BLaER1 (cell line): ENCODE data around the gene PATZ1.

Experiments used
- H3K27ac ChIP-seq: shearing (Covaris generic); formaldehyde crosslinking; 2 replicates; pipeline ENCODE4 v1.8.1; 2022
- H3K27me3 ChIP-seq: shearing (Covaris generic); formaldehyde crosslinking; 2 replicates; pipeline ENCODE4 v1.8.1; 2022
- H3K36me3 ChIP-seq: shearing (Covaris generic); formaldehyde crosslinking; 2 replicates; pipeline ENCODE4 v1.8.1; 2022
- H3K4me1 ChIP-seq: shearing (Covaris generic); formaldehyde crosslinking; 2 replicates; pipeline ENCODE4 v1.8.1; 2022
- H3K4me2 ChIP-seq: shearing (Covaris generic); formaldehyde crosslinking; 2 replicates; pipeline ENCODE4 v1.8.1; 2022
- H3K4me3 ChIP-seq: shearing (Covaris generic); formaldehyde crosslinking; 2 replicates; pipeline ENCODE4 v1.8.1; 2022
- H3K9ac ChIP-seq: shearing (Covaris generic); formaldehyde crosslinking; 2 replicates; pipeline ENCODE4 v1.8.1; 2022
- H3K9me3 ChIP-seq: shearing (Covaris generic); formaldehyde crosslinking; 2 replicates; pipeline ENCODE4 v1.8.1; 2022
- H4K20me1 ChIP-seq: shearing (Covaris generic); formaldehyde crosslinking; 2 replicates; pipeline ENCODE4 v1.8.1; 2022
- Cebpa-rat ChIP-seq: shearing (Covaris generic); IDR thresholded peaks from 2 replicates; pipeline ENCODE4 v1.8.1; 2022

The PATZ1 gene

DNA sequence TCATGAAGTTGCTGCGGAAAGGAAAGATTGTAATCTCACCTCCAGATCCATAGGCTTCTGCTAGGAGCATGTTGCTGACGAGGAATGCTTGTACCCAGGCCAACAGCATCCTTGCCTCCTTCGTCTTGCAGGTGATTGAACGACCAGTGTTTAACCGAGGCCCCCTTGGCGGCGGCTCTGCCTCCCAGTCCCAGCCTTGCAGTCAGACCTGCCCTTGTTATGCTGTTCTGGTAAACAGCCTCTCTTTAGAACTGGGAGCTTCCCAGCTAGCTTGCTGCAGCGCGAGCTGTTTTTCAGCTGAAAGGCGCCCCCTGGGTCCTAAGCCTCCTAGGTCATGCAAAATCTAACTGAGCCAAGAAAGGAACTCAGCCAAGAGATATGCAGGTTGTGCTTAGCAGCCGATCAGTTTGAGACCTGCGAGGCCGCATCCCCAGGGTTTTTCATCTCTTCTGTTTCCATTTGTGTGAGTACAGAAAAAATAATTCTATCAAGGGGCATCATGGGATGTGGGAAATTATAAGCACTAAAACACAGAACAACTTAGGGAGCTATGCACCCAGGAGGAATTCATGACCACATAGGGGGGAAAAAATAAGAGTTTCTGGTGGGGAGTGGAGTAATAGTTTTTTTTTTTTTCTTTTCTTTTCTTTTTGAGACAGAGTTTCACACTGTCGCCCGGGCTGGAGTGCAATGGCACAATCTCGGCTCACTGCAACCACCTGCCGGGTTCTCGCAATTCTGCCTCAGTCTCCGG is 53.7 kb downstream of the PATZ1 start, which contains the start of gene PIK3IP1:
TSS of gene PIK3IP1 (minus strand) at position 253 of the 754 bp plus-strand sequence. CDS start at position 109, 144 bp downstream.
- H3K9ac ChIP-seq: peak within 1 kb of the TSS; percentile 87
- H4K20me1 ChIP-seq: no peaks in the 10 kb centered on the region
- H3K27me3 ChIP-seq: 0 out of 2 replicates have a peak, but pooled peaks cover 4% of the 10 kb centered on the region
- peak within 1 kb of the TSS; percentile 78 for H3K4me3 ChIP-seq
- H3K4me1 ChIP-seq: peaks cover 62% of the 10 kb centered on the region
- peak within 1 kb of the TSS; percentile 100 for H3K4me2 ChIP-seq
- no peak for TF ChIP-seq Cebpa-rat
- H3K36me3 ChIP-seq: no peaks in the 10 kb centered on the region
- H3K9me3 ChIP-seq: no peaks in the 10 kb centered on the region
- H3K27ac ChIP-seq: peak within 1 kb of the TSS; percentile 28; the same call in 1 of the 2 replicates

- 0 out of 2 replicates have a peak, but pooled peaks cover 4% of the 10 kb centered on the region for H3K27me3 ChIP-seq
- H3K27ac ChIP-seq: peak overlapping the region; percentile 87; the same call in 1 of the 2 replicates
- H3K4me2 ChIP-seq: peak overlapping the region; percentile 100
- H3K9me3 ChIP-seq: no peaks in the 10 kb centered on the region
- H3K36me3 ChIP-seq: no peaks in the 10 kb centered on the region
- no peak for TF ChIP-seq Cebpa-rat
- H3K4me3 ChIP-seq: peak overlapping the region; percentile 78
- H3K4me1 ChIP-seq: peaks cover 66% of the 10 kb centered on the region
- H4K20me1 ChIP-seq: no peaks in the 10 kb centered on the region
- H3K9ac ChIP-seq: peak overlapping the region; percentile 87
Measured at GRCh38 chr22:31291481-31292235, 54.5 kb downstream of the PATZ1 start.

DNA sequence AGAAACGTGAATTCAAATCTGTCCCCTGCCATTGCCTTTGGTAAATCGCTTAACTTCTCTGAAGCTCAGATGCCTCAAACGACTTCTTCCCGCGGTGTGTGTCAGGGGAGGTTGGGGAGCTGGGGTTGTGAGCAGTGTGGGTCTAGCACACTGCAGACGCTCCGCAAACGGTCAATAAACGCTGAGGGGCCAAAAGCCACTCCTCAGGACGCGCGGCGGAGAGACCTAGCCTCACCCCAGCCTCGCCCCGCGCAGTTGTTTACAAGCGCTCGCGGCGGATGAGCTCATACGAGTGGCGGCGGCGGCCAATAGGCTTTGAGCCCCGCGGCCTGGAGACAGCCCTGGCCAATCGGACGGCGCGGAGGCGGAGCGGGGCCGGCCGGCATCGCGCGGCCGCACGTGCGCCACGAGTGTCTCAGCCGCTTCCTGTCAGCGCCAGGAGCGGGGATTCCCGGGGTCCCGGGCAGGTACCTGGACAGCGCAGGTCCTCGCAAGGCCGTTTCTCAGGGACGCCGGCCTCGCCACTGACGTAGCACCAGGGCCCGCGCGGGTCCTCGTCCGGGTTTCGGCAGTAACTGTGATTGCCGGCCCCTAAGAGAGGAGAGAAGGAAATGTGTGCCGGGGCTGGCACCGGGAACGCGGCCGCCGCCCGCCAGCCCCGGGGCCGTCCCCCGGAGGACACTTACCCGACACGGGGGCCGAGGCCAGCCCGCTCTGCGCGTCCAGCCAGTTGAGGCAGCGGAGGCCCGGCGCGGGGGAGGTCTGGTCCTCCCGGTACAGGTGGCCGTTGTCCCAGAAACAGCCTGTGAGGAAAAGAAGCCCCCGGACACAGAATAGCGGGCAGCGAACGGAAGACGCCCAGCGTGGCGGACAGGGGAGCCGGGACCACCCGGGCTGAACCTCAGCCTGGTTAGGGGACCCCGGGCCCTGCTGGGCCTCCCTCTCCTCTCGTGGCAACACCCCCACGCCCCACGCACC is 55.4 kb downstream of the PATZ1 start:
- Histone ChIP-seq H4K20me1 (no peaks in the 10 kb centered on the region), H3K4me2 (peak overlapping the region; percentile 100), H3K4me1 (peaks cover 75% of the 10 kb centered on the region), H3K27ac (peak overlapping the region; percentile 87), H3K9me3 (no peaks in the 10 kb centered on the region), H3K27me3 (0 out of 2 replicates have a peak, but pooled peaks cover 4% of the 10 kb centered on the region), H3K9ac (peak overlapping the region; percentile 87), H3K4me3 (peak overlapping the region; percentile 78), H3K36me3 (no peaks in the 10 kb centered on the region)
- no peak for TF ChIP-seq Cebpa-rat

DNA sequence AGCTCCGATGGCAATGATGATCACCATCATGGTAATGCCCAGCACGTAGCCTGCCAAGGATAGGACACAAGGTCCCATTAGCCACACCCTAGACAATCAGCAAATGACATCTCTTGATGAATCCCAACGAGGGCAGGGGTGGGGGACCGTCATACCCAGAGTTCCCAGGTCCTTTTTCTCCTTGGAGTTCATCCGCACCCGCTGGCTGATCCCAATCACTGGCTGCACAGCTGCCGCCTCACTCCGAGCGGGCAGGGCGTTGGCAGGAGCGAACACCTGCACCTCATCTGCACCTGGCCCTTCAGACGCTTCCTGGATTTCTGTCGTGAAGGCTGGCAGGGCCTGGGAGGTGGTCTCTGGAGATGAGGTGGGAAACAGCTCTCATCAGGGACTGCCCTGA is 56.8 kb downstream of the PATZ1 start:
- no peak for TF ChIP-seq Cebpa-rat
- Histone ChIP-seq H3K27ac (peak overlapping the region; percentile 87), H3K4me2 (peak overlapping the region; percentile 100), H3K9ac (peak overlapping the region; percentile 87), H3K4me3 (peak overlapping the region; percentile 78), H3K4me1 (peaks cover 89% of the 10 kb centered on the region), H3K36me3 (no peaks in the 10 kb centered on the region), H3K9me3 (no peaks in the 10 kb centered on the region), H3K27me3 (0 out of 2 replicates have a peak, but pooled peaks cover 4% of the 10 kb centered on the region), H4K20me1 (no peaks in the 10 kb centered on the region)

- H3K27ac ChIP-seq: peak overlapping the region; percentile 87; the same call in 1 of the 2 replicates
- no peak overlapping the region; the same call in 1 of the 2 replicates for H3K4me3 ChIP-seq
- peak overlapping the region; percentile 87; the same call in 1 of the 2 replicates for H3K9ac ChIP-seq
- H3K36me3 ChIP-seq: no peaks in the 10 kb centered on the region
- peaks cover 90% of the 10 kb centered on the region for H3K4me1 ChIP-seq
- no peak for TF ChIP-seq Cebpa-rat
- no peaks in the 10 kb centered on the region for H3K9me3 ChIP-seq
- no peaks in the 10 kb centered on the region for H4K20me1 ChIP-seq
- H3K4me2 ChIP-seq: peak overlapping the region; percentile 100
- 0 out of 2 replicates have a peak, but pooled peaks cover 4% of the 10 kb centered on the region for H3K27me3 ChIP-seq
Measured at GRCh38 chr22:31288496-31289240, 57.5 kb downstream of the PATZ1 start.

- no peaks in the 10 kb centered on the region for H3K9me3 ChIP-seq
- peak overlapping the region; percentile 100 for H3K4me2 ChIP-seq
- no peak overlapping the region for H3K9ac ChIP-seq
- 0 out of 2 replicates have a peak, but pooled peaks cover 4% of the 10 kb centered on the region for H3K27me3 ChIP-seq
- no peaks in the 10 kb centered on the region for H4K20me1 ChIP-seq
- TF ChIP-seq Cebpa-rat: no peak
- peaks cover 4% of the 10 kb centered on the region for H3K36me3 ChIP-seq
- peak overlapping the region; percentile 52 for H3K27ac ChIP-seq
- H3K4me1 ChIP-seq: peaks cover 83% of the 10 kb centered on the region
- H3K4me3 ChIP-seq: no peak overlapping the region
Measured at GRCh38 chr22:31287818-31288495, 58.2 kb downstream of the PATZ1 start.

DNA sequence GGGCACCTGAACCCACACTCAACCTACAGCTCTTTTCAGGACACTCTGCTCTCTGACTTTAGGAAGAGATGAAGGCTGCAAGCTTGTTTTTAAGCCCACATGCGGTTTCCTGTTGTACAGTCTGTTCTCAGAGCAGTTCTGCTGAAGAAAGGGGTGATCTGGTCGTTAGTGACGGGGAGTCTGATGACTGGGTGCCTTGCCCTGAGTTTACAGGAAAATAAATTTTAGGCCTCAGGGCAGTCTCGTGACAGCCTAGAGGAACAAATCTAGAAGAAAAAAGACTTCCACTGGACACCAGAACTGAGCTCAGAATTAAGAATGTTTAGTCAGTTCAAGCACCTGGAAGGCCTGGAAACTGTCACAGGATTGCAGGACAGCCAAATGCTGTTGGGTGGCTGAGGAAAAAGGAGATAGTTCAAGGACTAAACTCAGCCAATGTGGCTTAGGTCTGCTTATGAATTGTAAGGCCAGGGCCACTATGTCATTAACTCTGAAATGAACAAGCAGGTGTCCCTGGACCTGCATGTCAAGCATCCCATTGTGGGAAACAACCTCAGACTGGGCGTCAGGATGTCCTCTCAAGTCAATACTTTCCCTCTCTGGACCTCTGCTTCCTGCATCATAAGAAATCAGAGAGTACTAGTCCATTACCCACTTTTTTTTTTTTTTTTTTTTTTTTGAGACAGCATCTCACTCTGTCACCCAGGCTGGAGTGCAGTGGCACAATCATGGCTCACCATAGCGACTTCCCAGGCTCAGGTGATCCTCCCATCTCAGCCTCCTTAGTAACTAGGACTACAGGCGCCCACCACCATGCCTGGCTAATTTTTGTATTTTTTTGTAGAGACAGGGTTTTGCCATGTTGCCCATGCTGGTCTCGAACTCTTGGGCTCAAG is 59.5 kb downstream of the PATZ1 start:
- TF ChIP-seq Cebpa-rat: no peak
- Histone ChIP-seq H3K4me2 (peak overlapping the region; percentile 100), H3K9ac (no peak overlapping the region; the same call in 1 of the 2 replicates), H4K20me1 (no peaks in the 10 kb centered on the region), H3K36me3 (peaks cover 17% of the 10 kb centered on the region), H3K9me3 (no peaks in the 10 kb centered on the region), H3K4me3 (no peak overlapping the region), H3K27ac (peak overlapping the region; percentile 27; the same call in 1 of the 2 replicates), H3K4me1 (peaks cover 70% of the 10 kb centered on the region), H3K27me3 (0 out of 2 replicates have a peak, but pooled peaks cover under 1% of the 10 kb centered on the region)
